ENCODE data around the gene KRTDAP. TPM values are rescaled to one million over a fixed set of nuclear protein-coding genes. Genes with fewer than 3 reads are reported as not detected.

KRTDAP gene
- total RNA-seq, 1 experiment from 2014 or later: not detected

DNA sequence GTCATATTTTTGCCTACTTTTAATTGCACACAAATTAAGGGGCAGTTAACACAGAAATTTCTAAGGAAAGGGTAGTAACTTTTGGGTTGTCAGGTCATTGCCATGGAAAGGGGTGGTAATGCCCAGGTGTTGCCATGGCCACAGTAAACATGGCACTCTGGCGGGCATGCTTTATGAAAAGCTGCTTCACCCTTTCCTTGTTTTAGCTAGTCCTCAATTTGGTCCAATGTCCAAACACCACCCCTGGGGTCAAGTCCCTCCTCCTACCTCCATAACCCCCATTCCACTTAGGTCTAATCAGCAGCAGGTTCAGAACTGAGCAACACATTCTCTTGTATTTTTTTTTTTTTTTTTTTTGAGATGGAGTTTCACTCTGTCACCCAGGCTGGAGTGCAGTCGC, 35.6 kb downstream of the KRTDAP start:
- no peak for DNase-seq (ENCODE audit: low spot score)

DNA sequence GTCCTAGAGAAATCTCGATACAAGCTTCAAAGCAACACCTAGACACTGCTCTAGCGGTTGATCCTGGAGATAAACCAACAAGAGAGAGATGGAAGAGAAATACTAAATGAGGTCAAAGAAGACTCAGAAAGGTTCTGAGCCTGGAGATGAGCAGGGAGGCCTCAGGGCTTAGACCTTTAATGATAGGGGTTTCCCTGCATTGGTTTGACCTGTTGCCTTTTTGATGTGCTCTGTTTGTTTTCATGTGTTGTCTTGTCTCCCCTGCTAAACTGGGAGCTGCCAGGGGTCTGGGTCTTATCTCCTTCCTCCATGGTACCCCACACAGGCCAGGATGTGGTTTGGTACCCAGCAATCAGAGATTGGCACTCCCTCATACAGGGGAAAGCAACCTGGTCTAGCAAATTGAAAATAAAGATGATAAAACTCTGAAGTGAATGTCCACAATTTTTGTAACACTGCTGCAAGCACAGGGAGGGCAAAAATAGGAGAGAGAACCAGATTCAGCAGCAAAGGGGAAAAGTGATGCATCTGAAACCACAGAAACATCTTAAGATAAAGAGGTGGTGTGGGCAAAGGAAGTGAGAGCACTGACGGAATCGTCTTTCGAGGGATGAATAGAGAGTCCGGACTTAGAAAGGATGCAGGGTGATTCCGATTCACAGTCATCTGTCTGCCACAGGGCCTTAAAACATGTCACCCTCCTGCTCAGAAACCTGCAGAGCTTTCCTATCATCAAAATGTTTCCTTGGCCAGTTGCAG, 38.7 kb downstream of the KRTDAP start:
- DNase-seq (ENCODE audit: low spot score): no peak

DNA sequence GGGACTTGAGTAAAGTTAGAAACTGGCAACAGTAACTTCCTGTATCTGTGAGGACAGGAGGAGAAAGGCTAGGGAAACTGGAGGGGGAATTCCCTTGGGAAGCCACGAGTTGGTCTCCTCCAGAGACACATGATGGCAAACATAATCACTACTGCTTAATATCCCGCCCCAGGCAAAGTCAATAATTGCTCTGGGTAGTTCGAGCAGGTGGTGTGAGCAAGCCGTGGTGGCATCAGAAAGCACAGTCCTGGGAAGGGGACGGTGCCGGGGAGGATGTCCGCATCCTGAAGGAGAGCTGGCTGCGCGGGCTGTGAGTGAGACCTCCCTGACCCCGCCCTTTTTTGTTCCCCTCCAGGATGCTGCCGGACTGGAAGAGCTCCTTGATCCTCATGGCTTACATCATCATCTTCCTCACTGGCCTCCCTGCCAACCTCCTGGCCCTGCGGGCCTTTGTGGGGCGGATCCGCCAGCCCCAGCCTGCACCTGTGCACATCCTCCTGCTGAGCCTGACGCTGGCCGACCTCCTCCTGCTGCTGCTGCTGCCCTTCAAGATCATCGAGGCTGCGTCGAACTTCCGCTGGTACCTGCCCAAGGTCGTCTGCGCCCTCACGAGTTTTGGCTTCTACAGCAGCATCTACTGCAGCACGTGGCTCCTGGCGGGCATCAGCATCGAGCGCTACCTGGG, 40.8 kb downstream of the KRTDAP start:
- DNase-seq (ENCODE audit: low spot score): peak; percentile 13

DNA sequence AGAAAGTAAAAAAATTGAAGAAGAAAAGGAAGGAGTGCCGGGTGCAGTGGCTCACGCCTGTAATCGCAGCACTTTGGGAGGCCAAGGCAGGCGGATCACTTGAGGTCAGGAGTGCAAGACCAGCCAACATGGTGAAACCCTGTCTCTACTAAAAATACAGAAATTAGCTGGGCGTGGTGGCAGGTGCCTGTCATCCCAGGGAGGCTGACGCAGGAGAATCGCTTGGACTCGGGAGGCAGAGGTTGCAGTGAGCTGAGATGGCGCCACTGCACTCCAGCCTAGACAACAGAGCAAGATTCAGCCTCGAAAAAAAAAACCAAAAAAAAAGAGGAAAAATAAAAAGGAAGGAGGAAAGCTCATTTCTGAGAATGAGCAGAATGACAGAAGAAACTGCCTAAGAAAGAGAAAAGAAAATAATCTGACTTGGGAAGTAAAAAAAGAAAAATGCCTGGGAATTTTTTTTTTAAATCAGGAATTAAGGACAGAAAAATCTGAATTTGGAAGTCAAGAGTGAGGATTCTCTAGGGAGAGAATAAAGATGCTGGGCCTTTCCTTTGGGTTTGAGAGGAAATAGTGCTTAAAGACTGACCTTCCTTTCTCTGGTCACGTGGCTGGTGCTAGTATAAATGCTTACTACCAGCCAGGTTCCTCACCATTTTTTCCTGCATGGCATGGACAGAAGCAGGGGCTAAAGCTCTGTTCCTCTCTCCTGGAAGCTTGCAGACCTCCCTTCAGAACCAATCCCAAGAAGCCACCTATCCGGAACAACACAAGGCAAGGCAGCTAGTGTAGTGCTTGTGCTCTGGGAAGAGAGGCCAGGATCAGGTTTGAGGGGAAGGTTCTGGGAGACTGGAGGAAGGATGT, 42.4 kb downstream of the KRTDAP start, which contains the start of gene FFAR2:
TSS of gene FFAR2 (plus strand) at position 652 of the 864 bp plus-strand sequence. CDS start 1,458 bp downstream, outside the sequence.
- DNase-seq (ENCODE audit: low spot score): no peak

DNA sequence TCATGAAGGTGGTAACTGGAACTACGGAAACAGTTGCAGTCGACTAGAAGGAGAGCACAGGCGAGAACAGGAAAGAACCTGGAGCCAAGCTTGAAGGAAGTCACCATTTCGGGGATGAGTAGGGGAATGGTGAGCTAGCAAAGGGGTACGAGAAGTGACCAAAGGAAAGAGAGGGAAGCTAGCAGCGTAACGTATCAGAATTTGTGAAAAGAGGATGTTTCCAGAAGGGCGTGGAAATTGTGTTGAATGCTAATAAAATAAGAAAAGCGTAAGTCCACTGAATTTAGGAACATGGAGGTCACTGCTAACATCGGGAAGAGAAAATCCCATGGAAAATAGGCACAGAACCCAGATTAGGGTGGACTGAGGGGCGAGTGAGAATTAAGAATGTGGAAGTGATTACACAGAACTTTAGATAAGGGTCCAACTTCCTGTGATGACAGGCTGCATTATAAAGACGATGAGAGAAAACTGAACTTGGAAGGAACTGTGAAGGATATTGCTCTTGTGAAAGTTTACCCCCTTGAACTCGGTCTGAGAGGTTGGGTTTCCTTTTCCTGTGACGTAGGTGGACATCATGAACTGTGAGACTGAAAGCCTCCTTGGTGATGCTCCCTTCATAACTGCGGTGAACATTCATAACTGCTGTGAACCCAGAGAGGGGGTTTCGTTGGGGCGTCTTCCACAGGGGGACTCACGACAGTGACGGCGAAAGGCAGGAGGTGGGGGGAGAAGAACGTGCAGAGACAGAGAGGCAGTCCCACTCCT, 44.3 kb downstream of the KRTDAP start:
- no peak for DNase-seq (ENCODE audit: low spot score)

DNA sequence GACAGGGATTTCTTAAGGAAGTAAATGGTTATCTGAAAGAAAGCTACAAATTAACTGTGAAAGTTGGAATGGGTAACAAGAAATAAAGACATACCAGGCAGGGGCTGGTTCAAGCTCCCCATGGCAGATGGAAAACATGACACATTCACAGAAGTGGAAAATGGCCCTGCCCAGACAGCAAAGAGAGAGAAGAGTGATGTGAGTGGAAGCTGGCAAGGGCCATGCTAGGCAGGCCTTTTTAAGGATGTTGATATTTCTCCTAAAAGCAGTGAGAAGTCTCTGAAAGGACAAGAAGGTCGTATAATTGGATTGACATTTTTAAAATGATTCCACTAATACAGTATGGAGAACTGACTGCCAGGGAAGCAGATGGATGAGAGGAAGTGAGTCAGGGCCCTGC, 45.5 kb downstream of the KRTDAP start:
- no peak for DNase-seq (ENCODE audit: low spot score)

DNA sequence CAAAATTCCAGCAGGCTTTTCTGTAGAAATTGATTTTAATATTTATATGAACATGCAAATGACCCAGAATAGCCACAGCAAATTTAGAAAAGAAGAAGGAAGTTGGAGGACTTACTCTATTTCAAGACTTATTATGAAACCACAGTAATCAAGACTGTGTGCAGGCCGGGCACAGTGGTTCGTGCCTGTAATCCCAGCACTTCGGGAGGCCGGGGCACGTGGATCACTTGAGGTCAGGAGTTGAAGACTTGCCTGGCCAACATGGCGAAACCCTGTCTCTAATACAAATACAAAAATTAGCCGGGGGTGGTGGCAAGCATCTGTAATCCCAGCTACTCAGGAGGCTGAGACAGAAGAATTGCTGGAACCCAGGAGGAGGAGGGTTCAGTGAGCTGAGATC, 48.2 kb downstream of the KRTDAP start:
- DNase-seq (ENCODE audit: low spot score): no peak

DNA sequence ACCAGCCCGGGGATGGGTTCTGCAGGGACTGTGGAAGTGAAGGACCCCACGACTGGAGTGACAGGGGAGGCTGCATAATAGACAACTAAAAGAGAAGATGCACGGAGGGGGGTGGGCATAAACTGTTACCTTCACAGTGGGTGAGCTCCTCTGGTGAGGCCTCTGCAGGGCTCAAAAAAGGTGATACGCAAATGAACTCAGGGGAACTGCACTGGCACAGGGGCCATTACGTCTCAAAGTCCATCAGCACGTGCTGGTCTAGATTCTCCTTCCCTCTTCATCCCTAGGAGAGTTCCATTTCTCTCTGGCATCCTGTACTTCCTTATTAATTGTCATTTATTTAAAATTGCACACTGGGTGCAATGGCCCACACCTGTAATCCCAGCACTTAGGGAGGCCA, 50.3 kb downstream of the KRTDAP start:
- no peak for DNase-seq (ENCODE audit: low spot score)

DNA sequence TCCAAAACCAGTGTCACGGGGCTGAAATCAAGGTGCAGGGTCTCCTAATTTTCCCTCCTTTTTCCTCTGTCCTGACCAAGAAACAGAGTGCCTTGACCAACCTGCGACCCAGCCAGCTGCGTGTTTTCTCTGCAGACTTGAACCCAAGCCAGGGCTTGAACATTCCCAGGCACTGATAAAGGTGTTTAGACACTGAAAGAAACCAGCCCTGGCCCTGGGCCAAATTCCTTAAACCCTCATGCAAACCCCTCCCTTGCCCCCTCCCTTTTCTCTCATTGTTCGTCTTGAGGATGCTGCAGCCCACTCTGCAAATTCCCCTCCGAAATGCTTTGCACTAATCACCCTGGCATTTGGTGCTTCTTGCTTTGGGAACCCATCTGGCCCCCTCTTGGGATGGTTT, 51.7 kb downstream of the KRTDAP start:
- no peak for DNase-seq (ENCODE audit: low spot score)

DNA sequence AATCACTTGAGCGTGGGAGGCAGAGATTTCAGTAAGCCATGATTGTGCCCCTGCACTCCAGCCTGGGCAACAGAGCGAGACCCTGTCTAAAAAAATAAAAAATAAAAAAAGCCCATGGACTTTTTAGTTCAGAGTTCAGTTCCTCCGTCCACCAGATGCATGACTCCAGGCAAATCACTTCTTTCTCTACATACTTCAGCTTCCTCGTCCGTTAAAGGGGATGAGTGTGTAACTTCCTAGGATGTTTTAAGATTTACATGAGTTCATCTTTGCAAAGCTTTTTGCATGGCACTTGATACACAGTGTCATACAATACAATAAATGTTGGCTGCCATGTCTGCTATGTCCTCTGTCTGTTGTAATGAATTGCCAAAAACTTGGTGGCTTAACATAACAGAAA, 52.2 kb downstream of the KRTDAP start:
- DNase-seq (ENCODE audit: low spot score): no peak

DNA sequence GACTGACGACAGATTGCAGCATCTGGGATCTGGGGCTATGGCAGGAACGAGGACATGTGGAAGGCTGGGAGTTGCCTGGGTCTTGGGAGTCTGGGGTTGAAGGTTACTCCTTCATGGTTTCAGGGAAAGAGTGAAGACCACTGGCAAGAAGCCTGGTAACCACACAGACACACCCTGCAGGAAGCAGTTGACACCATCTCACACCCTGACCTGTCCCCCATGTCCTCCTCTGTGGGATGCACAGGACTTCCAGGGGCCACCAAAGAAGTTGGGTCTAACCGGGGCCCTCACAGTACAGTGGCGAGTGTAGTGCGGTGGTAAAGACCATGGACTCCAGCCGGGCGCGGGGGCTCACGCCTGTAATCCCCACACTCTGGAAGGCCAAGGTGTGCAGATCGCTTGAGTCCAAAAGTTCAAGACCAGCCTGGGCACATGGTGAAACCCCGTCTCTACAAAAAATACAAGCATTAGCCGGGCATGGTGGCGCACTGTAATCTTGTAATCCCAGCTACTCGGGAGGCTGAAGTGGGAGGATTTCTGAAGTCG, 52.8 kb downstream of the KRTDAP start:
- no peak for DNase-seq (ENCODE audit: low spot score)

Other genes starting within 250 kb of the KRTDAP start
- 475 and 478 TPM in 2 replicates for gene LSR, start 241.5 kb downstream of the KRTDAP start, total RNA-seq (2014; rRNA removed; shearing (Covaris generic))
- 218 and 226 TPM in 2 replicates for gene USF2, start 221.5 kb downstream of the KRTDAP start, total RNA-seq (2014; rRNA removed; shearing (Covaris generic))
- 0.05 TPM in 1 of 2 replicates, not detected in the other for gene HAMP, start 207.9 kb downstream of the KRTDAP start, total RNA-seq (2014; rRNA removed; shearing (Covaris generic))
- gene MAG, start 198.3 kb downstream of the KRTDAP start, total RNA-seq (2014; rRNA removed; shearing (Covaris generic)): not detected in 2 replicates
- gene CD22, start 161.3 kb downstream of the KRTDAP start, total RNA-seq (2014; rRNA removed; shearing (Covaris generic)): 0.28 TPM in 1 of 2 replicates, not detected in the other
- not detected in 2 replicates for gene FFAR1, start 142.6 kb downstream of the KRTDAP start, total RNA-seq (2014; rRNA removed; shearing (Covaris generic))
- gene FFAR3, start 132.0 kb downstream of the KRTDAP start, total RNA-seq (2014; rRNA removed; shearing (Covaris generic)): not detected in 2 replicates
- not detected in 2 replicates for gene GPR42, start 119.4 kb downstream of the KRTDAP start, total RNA-seq (2014; rRNA removed; shearing (Covaris generic))
- 0.08 and 0.33 TPM in 2 replicates for gene FFAR2, start 42.2 kb downstream of the KRTDAP start, total RNA-seq (2014; rRNA removed; shearing (Covaris generic))
- 7.0 and 8.6 TPM in 2 replicates for gene DMKN, start 23.2 kb upstream of the KRTDAP start, total RNA-seq (2014; rRNA removed; shearing (Covaris generic))
- not detected in 2 replicates for gene SBSN, start 37.8 kb upstream of the KRTDAP start, total RNA-seq (2014; rRNA removed; shearing (Covaris generic))
- gene GAPDHS, start 43.0 kb upstream of the KRTDAP start, total RNA-seq (2014; rRNA removed; shearing (Covaris generic)): not detected in 2 replicates
- 184 and 206 TPM in 2 replicates for gene TMEM147, start 55.2 kb upstream of the KRTDAP start, total RNA-seq (2014; rRNA removed; shearing (Covaris generic))
- gene ATP4A, start 73.2 kb upstream of the KRTDAP start, total RNA-seq (2014; rRNA removed; shearing (Covaris generic)): 0.13 TPM in 1 of 2 replicates, not detected in the other
- gene PMIS2, start 95.7 kb upstream of the KRTDAP start, total RNA-seq (2014; rRNA removed; shearing (Covaris generic)): not detected in 2 replicates
- gene HAUS5, start 122.3 kb upstream of the KRTDAP start, total RNA-seq (2014; rRNA removed; shearing (Covaris generic)): 71.8 and 75.9 TPM in 2 replicates
- 218 and 225 TPM in 2 replicates for gene RBM42, start 138.6 kb upstream of the KRTDAP start, total RNA-seq (2014; rRNA removed; shearing (Covaris generic))
- gene ETV2, start 151.3 kb upstream of the KRTDAP start, total RNA-seq (2014; rRNA removed; shearing (Covaris generic)): 2.0 and 3.5 TPM in 2 replicates
- 846 and 847 TPM in 2 replicates for gene COX6B1, start 157.9 kb upstream of the KRTDAP start, total RNA-seq (2014; rRNA removed; shearing (Covaris generic))
- not detected in 2 replicates for gene UPK1A, start 176.1 kb upstream of the KRTDAP start, total RNA-seq (2014; rRNA removed; shearing (Covaris generic))
- not detected in 2 replicates for gene ZBTB32, start 214.1 kb upstream of the KRTDAP start, total RNA-seq (2014; rRNA removed; shearing (Covaris generic))
- gene KMT2B, start 227.5 kb upstream of the KRTDAP start, total RNA-seq (2014; rRNA removed; shearing (Covaris generic)): 29.3 and 30.9 TPM in 2 replicates

All from HT-29 (cell line).